K562 (cell line): ENCODE data around the gene ZSWIM4. TPM values are rescaled to one million over a fixed set of nuclear protein-coding genes. Genes with fewer than 3 reads are reported as not detected.
A peak's percentile ranks its signal among the peaks of the same experiment; 100 is the strongest.

Experiments used
- BACH1 ChIP-seq: fragments of 200-800 bp; sonication (Bioruptor generic); IDR thresholded peaks from 2 replicates; pipeline ENCODE4 v1.6.1; 2016; ENCODE audit warnings: missing genetic modification characterization, missing compliant biosample characterization
- C11orf30 ChIP-seq: fragments of 450-650 bp; IDR thresholded peaks from 2 replicates; pipeline ENCODE4 v1.6.1; 2016; ENCODE audit warnings: low read depth, mild to moderate bottlenecking
- CBFA2T3 ChIP-seq: fragments of 450-650 bp; IDR thresholded peaks from 2 replicates; pipeline ENCODE4 v1.6.1; 2017
- CHD2 ChIP-seq: IDR thresholded peaks from 2 replicates; pipeline ENCODE4 v1.6.1; 2011; ENCODE audit warnings: low read depth, low read length
- MAFG ChIP-seq: fragments of 450-650 bp; conservative IDR thresholded peaks from 2 replicates; pipeline ENCODE4 v1.6.1; 2016; ENCODE audit warnings: missing genetic modification characterization, missing compliant biosample characterization
- NBN ChIP-seq: fragments of 450-650 bp; IDR thresholded peaks from 2 replicates; pipeline ENCODE4 v1.6.1; 2016; ENCODE audit warnings: low read depth, mild to moderate bottlenecking
- NFE2L1 ChIP-seq: fragments of 450-650 bp; IDR thresholded peaks from 2 replicates; pipeline ENCODE4 v1.6.1; 2016; ENCODE audit warnings: missing genetic modification characterization, low read depth, mild to moderate bottlenecking, missing compliant biosample characterization, moderate library complexity, borderline replicate concordance
- PCBP1 ChIP-seq: fragments of 200-400 bp; formaldehyde crosslinking; IDR thresholded peaks from 2 replicates; pipeline ENCODE4 v1.6.1; 2018; ENCODE audit warnings: mild to moderate bottlenecking, low read depth, low read length; ENCODE audit not compliant: poor library complexity, severe bottlenecking
- POLR3A ChIP-seq: IDR thresholded peaks from 2 replicates; pipeline ENCODE4 v1.6.1; 2011; ENCODE audit warnings: borderline replicate concordance, mild to moderate bottlenecking, moderate library complexity; ENCODE audit not compliant: insufficient read length, insufficient read depth; ENCODE audit errors: extremely low read depth
- STAT6 ChIP-seq: sonication (generic); formaldehyde crosslinking; IDR thresholded peaks from 2 replicates; pipeline ENCODE4 v1.8.1; 2023; ENCODE audit warnings: mild to moderate bottlenecking, missing genetic modification reagents
- ZBED1 ChIP-seq: IDR thresholded peaks from 2 replicates; pipeline ENCODE4 v1.6.1; 2014
- ZNF24 ChIP-seq: fragments of 450-650 bp; IDR thresholded peaks from 2 replicates; pipeline ENCODE4 v1.6.1; 2016
- polyA plus RNA-seq, 8 experiments: library from polyadenylated mRNA; depleted of rRNA in 4 of 8; stranded (reverse) in 5 of 8; unstranded in 3 of 8; fragments of >200 nt; fragmentation: Nextera tagmentation in 2 of 8; fragmentation: Illumina TruSeq in 1 of 8; extraction: Ambion mirVana in 2 of 8; extraction: Trizol in 1 of 8; gene quantifications; 2 replicates each; pipeline versions ENCODE4 v1.2.1 to v1.2.3, GENCODE V29; 2011 to 2014; ENCODE audit warnings: inconsistent platforms in 1 of 8, missing spikeins in 1 of 8
- total RNA-seq, 7 experiments: library from RNA; depleted of rRNA in 6 of 7; stranded (reverse); fragments of >200 nt in 6 of 7; fragmentation: Illumina TruSeq in 2 of 7; extraction: Trizol in 2 of 7; gene quantifications; 2 replicates each; pipeline versions ENCODE4 v1.2.1 to v1.2.3, GENCODE V29; 2011 to 2021; ENCODE audit warnings: low replicate concordance in 1 of 7
- TF ChIP-seq, protein P1 (sequence below): fragments of 450-650 bp; IDR thresholded peaks from 2 replicates; pipeline ENCODE4 v1.6.1; 2016; ENCODE audit warnings: mild to moderate bottlenecking
- TF ChIP-seq, protein P2 (sequence below): sonication (generic); formaldehyde crosslinking; IDR thresholded peaks from 2 replicates; pipeline ENCODE4 v1.8.1; 2023; ENCODE audit warnings: mild to moderate bottlenecking, missing genetic modification reagents
- TF ChIP-seq, protein P3 (sequence below): fragments of 450-650 bp; IDR thresholded peaks from 2 replicates; pipeline ENCODE4 v1.6.1; 2017; ENCODE audit warnings: antibody characterized with exemption, mild to moderate bottlenecking

The ZSWIM4 gene
- total and polyA plus RNA-seq, 9 of the 15 experiments (the other 6 are each of a cell fraction or from before 2014, with no cell fraction given) = 0.25 to 3.7 (median 0.79) TPM; not detected in 2

- TF ChIP-seq, protein P1, sequence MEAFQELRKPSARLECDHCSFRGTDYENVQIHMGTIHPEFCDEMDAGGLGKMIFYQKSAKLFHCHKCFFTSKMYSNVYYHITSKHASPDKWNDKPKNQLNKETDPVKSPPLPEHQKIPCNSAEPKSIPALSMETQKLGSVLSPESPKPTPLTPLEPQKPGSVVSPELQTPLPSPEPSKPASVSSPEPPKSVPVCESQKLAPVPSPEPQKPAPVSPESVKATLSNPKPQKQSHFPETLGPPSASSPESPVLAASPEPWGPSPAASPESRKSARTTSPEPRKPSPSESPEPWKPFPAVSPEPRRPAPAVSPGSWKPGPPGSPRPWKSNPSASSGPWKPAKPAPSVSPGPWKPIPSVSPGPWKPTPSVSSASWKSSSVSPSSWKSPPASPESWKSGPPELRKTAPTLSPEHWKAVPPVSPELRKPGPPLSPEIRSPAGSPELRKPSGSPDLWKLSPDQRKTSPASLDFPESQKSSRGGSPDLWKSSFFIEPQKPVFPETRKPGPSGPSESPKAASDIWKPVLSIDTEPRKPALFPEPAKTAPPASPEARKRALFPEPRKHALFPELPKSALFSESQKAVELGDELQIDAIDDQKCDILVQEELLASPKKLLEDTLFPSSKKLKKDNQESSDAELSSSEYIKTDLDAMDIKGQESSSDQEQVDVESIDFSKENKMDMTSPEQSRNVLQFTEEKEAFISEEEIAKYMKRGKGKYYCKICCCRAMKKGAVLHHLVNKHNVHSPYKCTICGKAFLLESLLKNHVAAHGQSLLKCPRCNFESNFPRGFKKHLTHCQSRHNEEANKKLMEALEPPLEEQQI = no peak
- no peak for TF ChIP-seq STAT6 (CRISPR knock-in tag)
- no peak for TF ChIP-seq BACH1 (tag)
- TF ChIP-seq, protein P2, sequence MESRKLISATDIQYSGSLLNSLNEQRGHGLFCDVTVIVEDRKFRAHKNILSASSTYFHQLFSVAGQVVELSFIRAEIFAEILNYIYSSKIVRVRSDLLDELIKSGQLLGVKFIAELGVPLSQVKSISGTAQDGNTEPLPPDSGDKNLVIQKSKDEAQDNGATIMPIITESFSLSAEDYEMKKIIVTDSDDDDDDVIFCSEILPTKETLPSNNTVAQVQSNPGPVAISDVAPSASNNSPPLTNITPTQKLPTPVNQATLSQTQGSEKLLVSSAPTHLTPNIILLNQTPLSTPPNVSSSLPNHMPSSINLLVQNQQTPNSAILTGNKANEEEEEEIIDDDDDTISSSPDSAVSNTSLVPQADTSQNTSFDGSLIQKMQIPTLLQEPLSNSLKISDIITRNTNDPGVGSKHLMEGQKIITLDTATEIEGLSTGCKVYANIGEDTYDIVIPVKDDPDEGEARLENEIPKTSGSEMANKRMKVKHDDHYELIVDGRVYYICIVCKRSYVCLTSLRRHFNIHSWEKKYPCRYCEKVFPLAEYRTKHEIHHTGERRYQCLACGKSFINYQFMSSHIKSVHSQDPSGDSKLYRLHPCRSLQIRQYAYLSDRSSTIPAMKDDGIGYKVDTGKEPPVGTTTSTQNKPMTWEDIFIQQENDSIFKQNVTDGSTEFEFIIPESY (CRISPR knock-in tag) = no peak
- TF ChIP-seq CHD2 = no peak
- no peak for TF ChIP-seq PCBP1
- TF ChIP-seq, protein P3, sequence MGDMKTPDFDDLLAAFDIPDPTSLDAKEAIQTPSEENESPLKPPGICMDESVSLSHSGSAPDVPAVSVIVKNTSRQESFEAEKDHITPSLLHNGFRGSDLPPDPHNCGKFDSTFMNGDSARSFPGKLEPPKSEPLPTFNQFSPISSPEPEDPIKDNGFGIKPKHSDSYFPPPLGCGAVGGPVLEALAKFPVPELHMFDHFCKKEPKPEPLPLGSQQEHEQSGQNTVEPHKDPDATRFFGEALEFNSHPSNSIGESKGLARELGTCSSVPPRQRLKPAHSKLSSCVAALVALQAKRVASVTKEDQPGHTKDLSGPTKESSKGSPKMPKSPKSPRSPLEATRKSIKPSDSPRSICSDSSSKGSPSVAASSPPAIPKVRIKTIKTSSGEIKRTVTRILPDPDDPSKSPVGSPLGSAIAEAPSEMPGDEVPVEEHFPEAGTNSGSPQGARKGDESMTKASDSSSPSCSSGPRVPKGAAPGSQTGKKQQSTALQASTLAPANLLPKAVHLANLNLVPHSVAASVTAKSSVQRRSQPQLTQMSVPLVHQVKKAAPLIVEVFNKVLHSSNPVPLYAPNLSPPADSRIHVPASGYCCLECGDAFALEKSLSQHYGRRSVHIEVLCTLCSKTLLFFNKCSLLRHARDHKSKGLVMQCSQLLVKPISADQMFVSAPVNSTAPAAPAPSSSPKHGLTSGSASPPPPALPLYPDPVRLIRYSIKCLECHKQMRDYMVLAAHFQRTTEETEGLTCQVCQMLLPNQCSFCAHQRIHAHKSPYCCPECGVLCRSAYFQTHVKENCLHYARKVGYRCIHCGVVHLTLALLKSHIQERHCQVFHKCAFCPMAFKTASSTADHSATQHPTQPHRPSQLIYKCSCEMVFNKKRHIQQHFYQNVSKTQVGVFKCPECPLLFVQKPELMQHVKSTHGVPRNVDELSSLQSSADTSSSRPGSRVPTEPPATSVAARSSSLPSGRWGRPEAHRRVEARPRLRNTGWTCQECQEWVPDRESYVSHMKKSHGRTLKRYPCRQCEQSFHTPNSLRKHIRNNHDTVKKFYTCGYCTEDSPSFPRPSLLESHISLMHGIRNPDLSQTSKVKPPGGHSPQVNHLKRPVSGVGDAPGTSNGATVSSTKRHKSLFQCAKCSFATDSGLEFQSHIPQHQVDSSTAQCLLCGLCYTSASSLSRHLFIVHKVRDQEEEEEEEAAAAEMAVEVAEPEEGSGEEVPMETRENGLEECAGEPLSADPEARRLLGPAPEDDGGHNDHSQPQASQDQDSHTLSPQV = no peak
- peak; percentile 42; the same call in 1 of the 2 replicates for TF ChIP-seq MAFG (tag)
- peak; percentile 98 for TF ChIP-seq ZNF24
- no peak for TF ChIP-seq NBN
- no peak for TF ChIP-seq CBFA2T3
- TF ChIP-seq ZBED1 = no peak
- peak; percentile 53 for TF ChIP-seq C11orf30
- TF ChIP-seq NFE2L1 (tag) = no peak
- no peak for TF ChIP-seq POLR3A
These were observed 37.2 kb upstream of the ZSWIM4 start (continued) for GRCh38 chr19:13757805-13758772.
